HG02642 (cell line): ENCODE measurements around the gene FCRLA.
A peak's percentile ranks its signal among the peaks of the same experiment; 100 is the strongest.
"Not testable (repeated sequence)": the region's sequence is repeated elsewhere in the genome, so short reads cannot be mapped to it uniquely, and the experiment has no call there.

ENCODE experiments used
- ATAC-seq: cut with Tn5 transposase; IDR thresholded peaks from one replicate; pipeline ENCODE4 v1.9.1; 2021; ENCODE audit warnings: mild to moderate bottlenecking; ENCODE audit not compliant: unreplicated experiment, poor library complexity

The FCRLA gene

GRCh38 chr1:161702250-161702649, 4.8 kb upstream of the FCRLA start:
- no peak for ATAC-seq

- no peak for ATAC-seq
Measured at GRCh38 chr1:161705537-161705936, 1.5 kb upstream of the FCRLA start.

- ATAC-seq = peak; percentile 1
Measured at GRCh38 chr1:161706113-161706481, 932 bp upstream of the FCRLA start.

DNA sequence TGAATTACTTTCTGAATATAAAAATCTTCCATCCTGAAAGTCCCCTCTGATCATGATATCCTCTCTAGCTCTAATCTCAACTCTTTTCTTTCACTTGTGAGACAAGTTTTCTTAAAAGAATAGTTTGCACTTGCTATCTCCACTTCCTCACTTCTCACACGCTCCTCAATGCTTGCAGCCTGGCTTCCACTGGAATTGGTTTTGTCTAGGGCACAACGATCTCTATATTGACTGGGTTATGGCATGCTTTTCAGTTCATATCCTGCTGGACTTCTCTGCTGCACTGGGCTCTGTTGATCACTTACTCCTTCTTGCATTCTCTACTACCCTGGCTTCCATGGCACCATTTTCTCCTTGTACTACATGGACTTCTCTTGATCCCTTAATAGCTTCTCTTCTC, 474 bp downstream of the FCRLA start:
- no peak for ATAC-seq

- no peak for ATAC-seq
Measured at GRCh38 chr1:161709373-161709772, 2.3 kb downstream of the FCRLA start.

DNA sequence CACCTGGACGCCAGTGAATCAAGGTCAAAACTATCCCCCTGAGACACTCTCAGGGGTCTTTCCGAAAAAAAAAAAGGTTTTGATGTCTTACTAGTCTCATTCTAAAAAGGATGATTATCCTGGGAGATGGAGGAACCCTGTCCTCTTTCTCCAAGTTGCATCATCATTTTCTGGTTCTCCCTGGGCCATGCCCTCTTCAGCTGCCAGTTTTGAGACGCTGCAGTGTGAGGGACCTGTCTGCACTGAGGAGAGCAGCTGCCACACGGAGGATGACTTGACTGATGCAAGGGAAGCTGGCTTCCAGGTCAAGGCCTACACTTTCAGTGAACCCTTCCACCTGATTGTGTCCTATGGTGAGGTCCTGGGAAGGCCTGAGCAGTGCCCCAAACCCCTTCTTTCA, 3.5 kb downstream of the FCRLA start:
- ATAC-seq = no peak

DNA sequence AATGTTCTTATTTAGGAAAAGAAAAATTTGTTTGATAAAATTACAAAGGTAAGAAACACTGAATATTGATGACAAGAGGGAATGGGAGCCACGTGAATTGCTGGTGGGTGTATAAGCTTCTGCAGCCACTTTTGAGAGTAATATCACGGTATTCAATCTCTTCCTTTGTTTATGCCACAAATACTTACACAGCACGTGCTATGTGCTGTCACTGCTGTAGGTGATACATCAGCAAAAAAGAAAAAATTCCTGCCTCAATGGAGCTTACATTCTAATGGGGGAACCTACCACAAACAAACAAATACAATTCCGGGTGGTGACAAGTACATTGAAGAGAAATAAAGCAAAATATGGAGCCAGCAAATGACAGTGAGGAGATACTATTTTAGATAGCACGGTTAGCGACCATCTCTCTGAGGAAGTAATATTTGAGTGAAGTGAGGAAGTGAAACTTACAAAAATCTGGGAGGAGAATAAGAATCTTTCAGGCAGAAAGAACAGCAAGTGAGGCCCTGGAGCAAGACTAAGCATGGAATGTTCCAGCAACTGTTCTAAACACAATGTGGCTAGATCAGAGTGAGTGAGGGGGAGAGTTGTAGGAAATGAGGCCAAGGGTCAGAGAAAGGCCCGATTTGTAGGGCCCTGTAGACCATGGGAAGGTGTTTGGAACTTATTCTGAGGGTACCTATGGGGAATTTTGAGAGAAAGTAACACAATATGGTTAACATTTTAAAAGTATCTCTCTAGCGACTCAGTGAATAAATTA, 11.7 kb downstream of the FCRLA start:
- ATAC-seq = peak; percentile 47

DNA sequence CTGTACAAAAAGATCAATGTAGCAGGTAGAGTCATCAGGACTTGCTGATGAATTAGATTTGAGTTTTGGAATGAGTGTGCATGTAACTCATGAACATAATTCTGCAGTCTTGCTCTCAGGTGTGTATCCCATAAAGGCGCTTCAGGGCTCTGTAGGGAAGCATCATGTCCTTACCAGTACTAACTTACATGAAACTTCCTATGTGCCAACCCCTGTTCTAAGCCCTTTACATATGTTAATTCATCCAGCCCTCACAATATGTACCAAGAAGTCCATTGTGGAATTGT, 12.2 kb downstream of the FCRLA start:
- ATAC-seq = peak; percentile 29

DNA sequence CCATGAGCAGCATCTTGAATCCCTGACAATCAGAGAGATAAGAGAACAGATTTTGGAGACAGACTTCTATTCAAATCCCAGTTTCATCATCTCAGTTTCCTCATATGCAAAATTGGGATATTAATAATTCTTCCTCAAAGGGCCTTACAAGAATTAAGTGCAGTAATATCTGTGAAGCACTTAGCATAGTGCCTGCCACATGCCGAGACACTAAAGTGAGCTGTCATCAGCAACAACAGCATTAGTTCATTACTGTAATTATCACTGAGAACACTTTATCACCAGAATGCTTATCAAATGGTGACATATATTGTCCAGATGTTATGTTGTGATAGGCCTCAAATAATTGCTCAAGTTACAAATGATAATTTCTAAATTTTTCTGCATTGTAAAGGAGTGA, 13.4 kb downstream of the FCRLA start:
- ATAC-seq = no peak

- no peak for ATAC-seq
Measured at GRCh38 chr1:161720956-161721737, 14.1 kb downstream of the FCRLA start, which contains the start of gene FCRLB. Gene FCRLB (plus strand): TSS chr1:161721544. CDS start chr1:161722673, 1,129 bp downstream.

DNA sequence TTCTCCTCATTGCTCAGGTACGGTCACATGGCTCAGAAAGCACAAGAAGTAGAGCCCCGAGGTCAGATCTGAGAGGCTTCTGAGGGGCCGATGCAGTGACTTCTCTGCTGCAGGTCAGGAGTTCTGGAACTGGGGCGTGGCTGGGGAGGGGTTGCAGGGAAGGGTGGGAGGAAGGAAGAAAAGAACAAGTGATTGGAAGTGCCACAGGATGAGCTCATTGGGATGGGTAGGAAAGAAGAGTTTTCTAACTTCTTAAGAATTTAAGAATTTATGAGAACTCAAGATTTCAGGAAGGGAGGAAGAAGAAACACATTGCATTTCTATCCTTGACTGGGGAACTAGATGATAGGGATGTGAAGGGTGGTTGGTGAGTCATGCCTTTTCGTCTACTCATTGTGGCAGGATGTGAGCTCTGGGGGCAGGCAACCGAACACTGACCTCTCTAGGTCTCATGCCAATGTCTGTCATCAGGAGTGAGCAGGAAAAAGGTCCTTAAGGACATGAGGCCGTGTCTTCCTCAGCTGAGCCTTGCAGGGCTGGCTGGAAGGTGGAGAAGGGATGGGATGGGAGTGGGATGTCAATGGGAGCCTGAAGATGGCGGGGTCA, 14.8 kb downstream of the FCRLA start:
- no peak for ATAC-seq

- ATAC-seq = no peak
Measured at GRCh38 chr1:161722406-161722805, 15.4 kb downstream of the FCRLA start.

DNA sequence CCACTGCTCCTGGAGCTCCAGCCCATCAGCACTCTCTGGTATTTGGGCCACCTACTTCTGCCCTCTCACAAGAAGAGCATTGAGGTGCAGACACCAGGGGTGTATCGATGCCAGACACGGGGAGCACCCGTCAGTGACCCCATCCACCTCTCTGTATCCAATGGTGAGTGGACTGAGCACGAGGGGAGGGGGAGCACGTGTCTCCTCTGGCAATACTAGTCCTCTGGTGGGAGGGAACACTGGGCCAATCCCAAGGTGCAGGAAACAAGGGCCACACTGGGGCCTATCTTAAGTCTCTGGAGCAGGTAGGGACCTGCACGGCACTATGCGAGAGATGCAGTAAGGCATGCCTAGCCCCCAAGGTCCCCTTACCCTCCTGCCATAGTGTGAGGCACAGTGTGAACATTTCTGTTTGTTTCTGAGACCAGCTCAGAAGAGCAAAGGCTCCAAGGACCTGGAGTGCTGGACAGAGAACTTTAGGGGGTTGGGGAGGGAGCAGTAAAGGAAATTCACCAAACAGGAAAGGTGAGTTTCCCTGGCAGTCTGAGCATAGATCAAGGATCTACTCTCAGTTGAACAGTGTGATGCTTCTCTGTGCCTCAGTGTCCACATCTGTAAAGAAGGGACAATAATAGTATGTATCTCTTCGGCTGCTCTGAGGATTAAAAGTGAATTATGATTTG, 16.6 kb downstream of the FCRLA start:
- ATAC-seq = no peak

- ATAC-seq = not testable (repeated sequence)
Measured at GRCh38 chr1:161725258-161725907, 18.4 kb downstream of the FCRLA start.

- peak; percentile 16 for ATAC-seq
Measured at GRCh38 chr1:161725908-161726472, 19.0 kb downstream of the FCRLA start.

GRCh38 chr1:161726473-161727255, 19.6 kb downstream of the FCRLA start:
- peak; percentile 62 for ATAC-seq

DNA sequence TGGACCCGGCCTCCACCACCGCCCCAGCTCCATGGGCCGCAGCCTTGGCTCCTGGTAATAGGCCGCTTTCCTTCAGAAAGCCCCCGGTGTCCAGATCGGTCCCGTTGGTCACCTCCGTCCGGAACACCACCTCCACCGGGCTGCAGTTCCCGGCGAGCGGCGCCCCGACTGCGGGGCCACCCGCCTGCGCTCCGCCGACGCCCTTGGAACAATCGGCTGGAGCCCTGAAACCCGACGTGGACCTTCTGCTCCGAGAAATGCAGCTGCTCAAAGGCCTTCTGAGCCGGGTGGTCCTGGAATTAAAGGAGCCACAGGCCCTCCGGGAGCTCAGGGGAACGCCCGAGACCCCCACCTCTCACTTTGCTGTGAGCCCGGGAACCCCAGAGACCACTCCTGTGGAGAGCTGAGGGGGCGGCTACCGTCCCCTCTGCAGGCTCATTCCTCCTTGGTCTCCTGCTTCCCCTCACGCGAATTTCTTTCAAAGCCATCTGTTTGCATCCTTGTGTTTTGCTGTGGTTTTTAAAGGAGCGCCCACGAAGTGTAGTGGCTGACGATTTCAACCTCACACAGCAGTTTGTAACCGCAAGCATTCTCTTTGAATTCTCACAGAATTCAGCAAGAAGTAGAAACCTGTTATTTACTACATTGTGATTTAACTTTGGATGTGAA, 20.4 kb downstream of the FCRLA start:
- no peak for ATAC-seq

GRCh38 chr1:161728376-161729226, 21.6 kb downstream of the FCRLA start:
- no peak for ATAC-seq
